ENCODE measurements around the gene PSMC1. TPM values are rescaled to one million over a fixed set of nuclear protein-coding genes. Genes with fewer than 3 reads are reported as not detected.

Gene PSMC1
- polyA plus RNA-seq, 2 of the 4 experiments (the other 2 are of a cell fraction), result 328 to 336 TPM

GRCh38 chr14:90280096-90280495, 23.7 kb downstream of the PSMC1 start:
- no peak overlapping the region for H3K4me3 ChIP-seq
- WGBS (ENCODE audit: missing lambda C conversion rate), result 96% methylated on average over 7 of the region's 7 CpGs
- H3K4me1 ChIP-seq, result peaks cover 5% of the 10 kb centered on the region; the same call in 1 of the 3 replicates
- no peak overlapping the region for H3K4me2 ChIP-seq
- ChIA-PET CTCF (no interaction called here), POLR2A (no interaction called here)
- no peak for ATAC-seq
- no peak for TF ChIP-seq FOXS1 (CRISPR knock-in tag; IDR thresholded peaks at IDR 0.05)
- TF ChIP-seq CTCF (IDR thresholded peaks at IDR 0.05), result no peak
- TF ChIP-seq ZC3H11A (IDR thresholded peaks at IDR 0.05), result no peak
- no peak for TF ChIP-seq RFX5 (IDR thresholded peaks at IDR 0.05)
- TF ChIP-seq RCOR1 (IDR thresholded peaks at IDR 0.05; ENCODE audit: low read depth, low read length), result no peak
- TF ChIP-seq BHLHE40 (IDR thresholded peaks at IDR 0.05; ENCODE audit: low read depth, low read length), result no peak
- no peaks in the 10 kb centered on the region for H3K9me3 ChIP-seq
- H3K27ac ChIP-seq, result no peak overlapping the region
- FAIRE-seq, result no peak
- DNase-seq (ENCODE audit: low read depth in 1 of 2, low spot score in 1 of 2), result no peak

- CTCF ChIA-PET, result interaction anchor here (1.0 to 1.4 kb wide), 3 partner anchors 8 to 477 kb away, joined by 3 to 4 read pairs (median 3); no protein-coding TSS in a partner anchor
- DNase-seq (ENCODE audit: low read depth in 1 of 2, low spot score in 1 of 2), result no peak
- H3K4me3 ChIP-seq, result no peak overlapping the region
- no peak overlapping the region for H3K27ac ChIP-seq
- H3K4me2 ChIP-seq, result no peak overlapping the region
- WGBS (ENCODE audit: missing lambda C conversion rate), result 67% methylated on average over 8 of the region's 8 CpGs
- TF ChIP-seq HMGXB4 (CRISPR knock-in tag; IDR thresholded peaks at IDR 0.05; ENCODE audit: borderline replicate concordance), result no peak
- TF ChIP-seq BCL3 (IDR thresholded peaks at IDR 0.05), result no peak
- TF ChIP-seq ESRRA (IDR thresholded peaks at IDR 0.05; ENCODE audit: borderline replicate concordance, low read length), result no peak
- TF ChIP-seq MAZ (IDR thresholded peaks at IDR 0.05; ENCODE audit: borderline replicate concordance, low read depth, low read length), result no peak
- no peak for FAIRE-seq
- POLR2A ChIA-PET, result no interaction called here
- H3K4me1 ChIP-seq, result peaks cover 5% of the 10 kb centered on the region; the same call in 1 of the 3 replicates
- peak in 1 of 2 experiments; percentile 11; a peak in 1 of 6 replicates for ATAC-seq
- H3K9me3 ChIP-seq, result no peaks in the 10 kb centered on the region
Observed at GRCh38 chr14:90281261-90281660, 24.9 kb downstream of the PSMC1 start.

- H3K4me1 ChIP-seq, result peaks cover 5% of the 10 kb centered on the region; the same call in 1 of the 3 replicates
- no peak overlapping the region for H3K4me3 ChIP-seq
- FAIRE-seq, result no peak
- no peak overlapping the region for H3K4me2 ChIP-seq
- ATAC-seq, result no peak
- no peak overlapping the region for H3K27ac ChIP-seq
- H3K9me3 ChIP-seq, result no peaks in the 10 kb centered on the region
- POLR2A ChIA-PET, result no interaction called here
- DNase-seq (ENCODE audit: low read depth in 1 of 2, low spot score in 1 of 2), result no peak
- CTCF ChIA-PET, result interaction anchor here (1.0 to 1.4 kb wide), 3 partner anchors 8 to 477 kb away, joined by 3 to 4 read pairs (median 3); no protein-coding TSS in a partner anchor
- TF ChIP-seq CEBPB (IDR thresholded peaks at IDR 0.05) (no peak), PHF8 (IDR thresholded peaks at IDR 0.05; ENCODE audit: borderline replicate concordance, low read depth) (no peak), CTCF (IDR thresholded peaks at IDR 0.05) (no peak), TFCP2L1 (CRISPR knock-in tag; IDR thresholded peaks at IDR 0.05) (no peak), RCOR1 (IDR thresholded peaks at IDR 0.05; ENCODE audit: low read depth, low read length) (no peak), POLR2A (IDR thresholded peaks at IDR 0.05; ENCODE audit: low read length) (no peak), ZSCAN20 (CRISPR knock-in tag; IDR thresholded peaks at IDR 0.05) (no peak), HMGXB4 (CRISPR knock-in tag; IDR thresholded peaks at IDR 0.05; ENCODE audit: borderline replicate concordance) (no peak), JUN (IDR thresholded peaks at IDR 0.05) (no peak), HDAC2 (IDR thresholded peaks at IDR 0.05) (no peak), TP53 (CRISPR knock-in tag; IDR thresholded peaks at IDR 0.05) (no peak), HES2 (IDR thresholded peaks at IDR 0.05) (no peak), NPAS2 (CRISPR knock-in tag; IDR thresholded peaks at IDR 0.05; ENCODE audit: borderline replicate concordance) (no peak), ZC3H11A (IDR thresholded peaks at IDR 0.05) (no peak), ESRRA (IDR thresholded peaks at IDR 0.05; ENCODE audit: borderline replicate concordance, low read length) (no peak), HOXB5 (CRISPR knock-in tag; IDR thresholded peaks at IDR 0.05) (no peak), MYC (IDR thresholded peaks at IDR 0.05; ENCODE audit: borderline replicate concordance, low read length) (no peak), USF2 (IDR thresholded peaks at IDR 0.05) (no peak)
Observed at GRCh38 chr14:90281756-90282155, 25.4 kb downstream of the PSMC1 start.
